Right lobe of liver (tissue), 4 donors: ENCODE measurements around the gene ADARB2.

Experiments used
- CTCF ChIP-seq, 4 donors: fragments of 200-600 bp in 3 of 4; fragments of 450-650 bp in 1 of 4; IDR thresholded peaks; one replicate each; pipeline versions ENCODE4 v1.5.1 to v1.8.0; 2016 to 2022; ENCODE audit warnings: antibody characterized with exemption in 4 of 4, mild to moderate bottlenecking in 2 of 4
- POLR2A ChIP-seq: fragments of 450-650 bp; IDR thresholded peaks from one replicate; pipeline ENCODE4 v1.6.1; 2017; ENCODE audit warnings: antibody characterized with exemption, mild to moderate bottlenecking
- donor health status: DM: no; HTN: no; CAD: no.
- donor health status: DM: no; HTN: no; CAD: no.
- donor health status: DM: no; HTN: yes; CAD: no.

DNA sequence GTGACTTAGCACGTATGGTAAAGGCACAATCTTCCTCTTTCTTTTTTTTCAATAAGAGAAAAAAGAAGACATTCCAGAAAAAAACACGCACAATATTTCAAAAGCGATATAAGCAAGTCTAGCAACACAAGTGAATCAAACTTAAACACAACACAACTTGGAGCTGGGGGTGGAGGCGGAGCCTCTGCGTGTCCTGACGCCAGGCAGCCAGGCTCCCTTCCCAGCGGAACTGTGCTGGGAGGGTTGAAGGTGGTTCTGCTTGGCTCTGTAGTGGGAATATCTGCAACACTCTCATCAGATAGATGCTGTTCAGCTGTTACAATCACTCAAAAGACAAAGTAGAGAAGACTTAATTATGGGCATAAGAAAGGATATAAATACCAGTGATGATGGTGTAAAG, 469.8 kb downstream of the ADARB2 start:
- TF ChIP-seq POLR2A (no peak), CTCF (IDR thresholded peaks at IDR 0.05) (no peak)
